ENCODE results near the gene RAB5IF.

Gene RAB5IF

GRCh38 chr20:36599912-36600345 is 5.7 kb upstream of the RAB5IF start:
- peaks cover 2 to 15% of the 10 kb centered on the region in 2 donors for H3K36me3 ChIP-seq (replicated peaks in 1 of 2; ENCODE audit: control insufficient read depth in 2 of 2, insufficient read depth in 2 of 2, low read length in 2 of 2)
- H2BK5ac ChIP-seq (ENCODE audit: low read length): no peak overlapping the region
- H3K4ac ChIP-seq (ENCODE audit: low read length): no peak overlapping the region
- H2BK12ac ChIP-seq (ENCODE audit: low read length): no peak overlapping the region
- H3K18ac ChIP-seq (ENCODE audit: low read length): no peak overlapping the region
- no peak overlapping the region for H3K9ac ChIP-seq (ENCODE audit: low read depth, low read length, poor library complexity)
- no peak overlapping the region for H3K14ac ChIP-seq (ENCODE audit: low read length)
- no peak overlapping the region for H4K8ac ChIP-seq (ENCODE audit: low read depth, low read length)
- no peak overlapping the region for H3K4me2 ChIP-seq (ENCODE audit: insufficient read depth, low read length, poor library complexity, severe bottlenecking)
- no peak overlapping the region for H4K91ac ChIP-seq (ENCODE audit: low read depth, low read length, poor library complexity)
- H3K79me1 ChIP-seq (ENCODE audit: low read depth, low read length): no peaks in the 10 kb centered on the region
- no peak overlapping the region for H2BK15ac ChIP-seq (ENCODE audit: low read length)
- no peak overlapping the region for H2AK5ac ChIP-seq (ENCODE audit: low read depth, low read length)
- DNase-seq (ENCODE audit: low spot score): no peak
- no peak overlapping the region for H2AFZ ChIP-seq (ENCODE audit: low read length)
- no peak overlapping the region for H2BK120ac ChIP-seq (ENCODE audit: low read depth, low read length)
- peaks cover 1 to 2% of the 10 kb centered on the region in 2 donors for H3K4me1 ChIP-seq (ENCODE audit: control insufficient read depth in 2 of 2, insufficient read depth in 1 of 2, low read depth in 1 of 2, low read length in 2 of 2)
- no peaks in the 10 kb centered on the region for H3K27me3 ChIP-seq (ENCODE audit: control insufficient read depth in 3 of 3, insufficient read depth in 3 of 3, low read depth in 1 of 3, low read length in 3 of 3)
- no peak overlapping the region for H3K23ac ChIP-seq (ENCODE audit: low read depth, low read length, poor library complexity)
- no peak overlapping the region for H3K4me3 ChIP-seq (ENCODE audit: low read length in 2 of 2)
- no peaks in the 10 kb centered on the region for H3K9me3 ChIP-seq (replicated peaks in 1 of 2; ENCODE audit: control insufficient read depth in 2 of 2, insufficient read depth in 1 of 2, low read depth in 1 of 2, low read length in 2 of 2)
- no peak overlapping the region for H3K27ac ChIP-seq (replicated peaks; ENCODE audit: low read length)
- no CpG with 5 or more reads among the region's 5 CpGs for WGBS, 2 donors (ENCODE audit: extremely low coverage in 2 of 2, insufficient read length in 2 of 2, insufficient replicate concordance in 1 of 2)

GRCh38 chr20:36601540-36601939 is 4.0 kb upstream of the RAB5IF start:
- Histone ChIP-seq H3K18ac (ENCODE audit: low read length) (no peak overlapping the region), H3K4me3 (ENCODE audit: low read length in 2 of 2) (no peak overlapping the region), H3K4ac (ENCODE audit: low read length) (no peak overlapping the region), H3K9ac (ENCODE audit: low read depth, low read length, poor library complexity) (no peak overlapping the region), H2BK15ac (ENCODE audit: low read length) (no peak overlapping the region), H4K91ac (ENCODE audit: low read depth, low read length, poor library complexity) (no peak overlapping the region), H3K4me1 (ENCODE audit: control insufficient read depth in 2 of 2, insufficient read depth in 1 of 2, low read depth in 1 of 2, low read length in 2 of 2) (peaks cover 5 to 7% of the 10 kb centered on the region in 2 donors), H3K9me3 (replicated peaks in 1 of 2; ENCODE audit: control insufficient read depth in 2 of 2, insufficient read depth in 1 of 2, low read depth in 1 of 2, low read length in 2 of 2) (no peaks in the 10 kb centered on the region), H4K8ac (ENCODE audit: low read depth, low read length) (no peak overlapping the region), H3K36me3 (replicated peaks in 1 of 2; ENCODE audit: control insufficient read depth in 2 of 2, insufficient read depth in 2 of 2, low read length in 2 of 2) (peaks cover 0 to 2% of the 10 kb centered on the region in 2 donors), H3K4me2 (ENCODE audit: insufficient read depth, low read length, poor library complexity, severe bottlenecking) (no peak overlapping the region), H2AFZ (ENCODE audit: low read length) (no peak overlapping the region), H3K27ac (replicated peaks; ENCODE audit: low read length) (no peak overlapping the region), H2BK12ac (ENCODE audit: low read length) (no peak overlapping the region), H3K23ac (ENCODE audit: low read depth, low read length, poor library complexity) (no peak overlapping the region), H3K79me1 (ENCODE audit: low read depth, low read length) (peaks cover 5% of the 10 kb centered on the region), H2BK5ac (ENCODE audit: low read length) (no peak overlapping the region), H2AK5ac (ENCODE audit: low read depth, low read length) (no peak overlapping the region), H3K27me3 (ENCODE audit: control insufficient read depth in 3 of 3, insufficient read depth in 3 of 3, low read depth in 1 of 3, low read length in 3 of 3) (no peaks in the 10 kb centered on the region), H2BK120ac (ENCODE audit: low read depth, low read length) (no peak overlapping the region), H3K14ac (ENCODE audit: low read length) (no peak overlapping the region)
- no CpG with 5 or more reads among the region's 1 CpG for WGBS, 2 donors (ENCODE audit: extremely low coverage in 2 of 2, insufficient read length in 2 of 2, insufficient replicate concordance in 1 of 2)
- DNase-seq (ENCODE audit: low spot score): no peak

- Histone ChIP-seq H4K8ac (ENCODE audit: low read depth, low read length) (no peak overlapping the region), H2BK15ac (ENCODE audit: low read length) (no peak overlapping the region), H4K91ac (ENCODE audit: low read depth, low read length, poor library complexity) (no peak overlapping the region), H3K23ac (ENCODE audit: low read depth, low read length, poor library complexity) (peak overlapping the region; percentile 52), H3K14ac (ENCODE audit: low read length) (no peak overlapping the region), H2AFZ (ENCODE audit: low read length) (peak overlapping the region; percentile 93), H2BK12ac (ENCODE audit: low read length) (no peak overlapping the region), H2AK5ac (ENCODE audit: low read depth, low read length) (no peak overlapping the region), H3K36me3 (replicated peaks in 1 of 2; ENCODE audit: control insufficient read depth in 2 of 2, insufficient read depth in 2 of 2, low read length in 2 of 2) (peaks cover 11 to 27% of the 10 kb centered on the region in 2 donors), H2BK120ac (ENCODE audit: low read depth, low read length) (no peak overlapping the region), H3K4me1 (ENCODE audit: control insufficient read depth in 2 of 2, insufficient read depth in 1 of 2, low read depth in 1 of 2, low read length in 2 of 2) (peaks cover 10 to 11% of the 10 kb centered on the region in 2 donors), H3K18ac (ENCODE audit: low read length) (no peak overlapping the region), H2BK5ac (ENCODE audit: low read length) (no peak overlapping the region), H3K4me3 (ENCODE audit: low read length in 2 of 2) (peak overlapping the region in 1 of 2 donors; percentile 93), H3K4me2 (ENCODE audit: insufficient read depth, low read length, poor library complexity, severe bottlenecking) (no peak overlapping the region), H3K79me1 (ENCODE audit: low read depth, low read length) (peaks cover 7% of the 10 kb centered on the region), H3K9me3 (replicated peaks in 1 of 2; ENCODE audit: control insufficient read depth in 2 of 2, insufficient read depth in 1 of 2, low read depth in 1 of 2, low read length in 2 of 2) (peaks cover 0 to 3% of the 10 kb centered on the region in 2 donors), H3K9ac (ENCODE audit: low read depth, low read length, poor library complexity) (no peak overlapping the region), H3K27ac (replicated peaks; ENCODE audit: low read length) (no peak overlapping the region), H3K27me3 (ENCODE audit: control insufficient read depth in 3 of 3, insufficient read depth in 3 of 3, low read depth in 1 of 3, low read length in 3 of 3) (no peaks in the 10 kb centered on the region), H3K4ac (ENCODE audit: low read length) (no peak overlapping the region)
- WGBS, 2 donors (ENCODE audit: extremely low coverage in 2 of 2, insufficient read length in 2 of 2, insufficient replicate concordance in 1 of 2): no CpG with 5 or more reads among the region's 15 CpGs
- no peak for DNase-seq (ENCODE audit: low spot score)
These were observed 604 bp upstream of the RAB5IF start for GRCh38 chr20:36604952-36605398.

GRCh38 chr20:36606158-36607066 is 833 bp downstream of the RAB5IF start:
- H3K79me1 ChIP-seq (ENCODE audit: low read depth, low read length): peaks cover 7% of the 10 kb centered on the region
- DNase-seq (ENCODE audit: low spot score): no peak
- no peak overlapping the region for H2BK12ac ChIP-seq (ENCODE audit: low read length)
- peaks cover 10 to 11% of the 10 kb centered on the region in 2 donors for H3K4me1 ChIP-seq (ENCODE audit: control insufficient read depth in 2 of 2, insufficient read depth in 1 of 2, low read depth in 1 of 2, low read length in 2 of 2)
- peak overlapping the region; percentile 93 for H2AFZ ChIP-seq (ENCODE audit: low read length)
- H2AK5ac ChIP-seq (ENCODE audit: low read depth, low read length): peak overlapping the region; percentile 30
- H3K14ac ChIP-seq (ENCODE audit: low read length): no peak overlapping the region
- no peak overlapping the region for H3K27ac ChIP-seq (replicated peaks; ENCODE audit: low read length)
- H2BK120ac ChIP-seq (ENCODE audit: low read depth, low read length): no peak overlapping the region
- peak overlapping the region; percentile 97 for H3K9ac ChIP-seq (ENCODE audit: low read depth, low read length, poor library complexity)
- peaks cover 0 to 3% of the 10 kb centered on the region in 2 donors for H3K9me3 ChIP-seq (replicated peaks in 1 of 2; ENCODE audit: control insufficient read depth in 2 of 2, insufficient read depth in 1 of 2, low read depth in 1 of 2, low read length in 2 of 2)
- peaks cover 14 to 41% of the 10 kb centered on the region in 2 donors for H3K36me3 ChIP-seq (replicated peaks in 1 of 2; ENCODE audit: control insufficient read depth in 2 of 2, insufficient read depth in 2 of 2, low read length in 2 of 2)
- peak overlapping the region; percentile 93 to 94 for H3K4me3 ChIP-seq (ENCODE audit: low read length in 2 of 2)
- H3K18ac ChIP-seq (ENCODE audit: low read length): no peak overlapping the region
- peak overlapping the region; percentile 66 for H3K23ac ChIP-seq (ENCODE audit: low read depth, low read length, poor library complexity)
- H2BK15ac ChIP-seq (ENCODE audit: low read length): no peak overlapping the region
- peak overlapping the region; percentile 79 for H3K4me2 ChIP-seq (ENCODE audit: insufficient read depth, low read length, poor library complexity, severe bottlenecking)
- H3K4ac ChIP-seq (ENCODE audit: low read length): no peak overlapping the region
- no peaks in the 10 kb centered on the region for H3K27me3 ChIP-seq (ENCODE audit: control insufficient read depth in 3 of 3, insufficient read depth in 3 of 3, low read depth in 1 of 3, low read length in 3 of 3)
- H4K91ac ChIP-seq (ENCODE audit: low read depth, low read length, poor library complexity): no peak overlapping the region
- no peak overlapping the region for H4K8ac ChIP-seq (ENCODE audit: low read depth, low read length)
- no CpG with 5 or more reads among the region's 31 CpGs for WGBS, 2 donors (ENCODE audit: extremely low coverage in 2 of 2, insufficient read length in 2 of 2, insufficient replicate concordance in 1 of 2)
- H2BK5ac ChIP-seq (ENCODE audit: low read length): no peak overlapping the region
